GM23338 (cell line): ENCODE measurements around the gene RIPOR3. TPM values are rescaled to one million over a fixed set of nuclear protein-coding genes. Genes with fewer than 3 reads are reported as not detected.

Experiments used
- ATAC-seq: fragments of 200-7000 bp; cut with Tn5 transposase; 3 replicates; pipeline ENCODE4 v1.9.1; 2020
- DNase-seq: peaks from one replicate; pipeline ENCODE4 v3.0.0-alpha.2; 2015; ENCODE audit warnings: low spot score
- H2AFZ ChIP-seq: fragments of 200-600 bp; sonication (generic); 2 replicates; pipeline ENCODE4 v1.8.0; 2016; ENCODE audit warnings: antibody characterized with exemption, mild to moderate bottlenecking, moderate library complexity
- H3F3A ChIP-seq: fragments of 200-600 bp; sonication (generic); replicated peaks from 2 replicates; pipeline ENCODE4 v1.8.0; 2017; ENCODE audit warnings: antibody characterized with exemption, mixed run types, low read depth
- H3K27ac ChIP-seq: fragments of 200-600 bp; sonication (generic); 2 replicates; pipeline ENCODE4 v1.6.1; 2016; ENCODE audit warnings: low read depth
- H3K27me3 ChIP-seq: fragments of 200-600 bp; sonication (generic); 2 replicates; pipeline ENCODE4 v1.8.0; 2016; ENCODE audit warnings: mild to moderate bottlenecking, mixed run types, moderate library complexity; ENCODE audit not compliant: insufficient read depth
- H3K36me3 ChIP-seq: fragments of 200-600 bp; sonication (generic); 2 replicates; pipeline ENCODE4 v1.8.0; 2016; ENCODE audit warnings: mild to moderate bottlenecking; ENCODE audit not compliant: insufficient read depth
- H3K4me1 ChIP-seq: fragments of 200-600 bp; sonication (generic); 2 replicates; pipeline ENCODE4 v1.8.0; 2016; ENCODE audit warnings: mild to moderate bottlenecking, moderate library complexity; ENCODE audit not compliant: insufficient read depth
- H3K4me2 ChIP-seq: fragments of 200-600 bp; sonication (generic); 2 replicates; pipeline ENCODE4 v1.7.1; 2017; ENCODE audit warnings: mixed run types
- H3K4me3 ChIP-seq: fragments of 200-600 bp; sonication (generic); 2 replicates; pipeline ENCODE4 v1.6.1; 2016; ENCODE audit warnings: mixed run types
- H3K79me2 ChIP-seq: fragments of 200-600 bp; sonication (generic); replicated peaks from 2 replicates; pipeline ENCODE4 v1.8.0; 2017; ENCODE audit warnings: mild to moderate bottlenecking; ENCODE audit not compliant: insufficient read depth
- H3K9me2 ChIP-seq: fragments of 200-600 bp; sonication (generic); 2 replicates; pipeline ENCODE4 v1.8.0; 2017; ENCODE audit not compliant: insufficient read depth
- H4K20me1 ChIP-seq: fragments of 200-600 bp; sonication (generic); replicated peaks from 2 replicates; pipeline ENCODE4 v1.8.0; 2017; ENCODE audit warnings: mild to moderate bottlenecking; ENCODE audit not compliant: insufficient read depth
- H3K27ac Mint-ChIP-seq: 2 replicates; pipeline ENCODE4 v1.8.0; 2020; ENCODE audit warnings: inconsistent platforms, mild to moderate bottlenecking, moderate library complexity, mixed read lengths
- H3K27me3 Mint-ChIP-seq: 3 replicates; pipeline ENCODE4 v1.8.0; 2022; ENCODE audit warnings: low read depth, mild to moderate bottlenecking, moderate library complexity, mixed read lengths, inconsistent platforms; ENCODE audit not compliant: insufficient read depth, poor library complexity
- H3K36me3 Mint-ChIP-seq: 3 replicates; pipeline ENCODE4 v1.8.0; 2021; ENCODE audit warnings: low read depth, mild to moderate bottlenecking, inconsistent platforms, moderate library complexity, mixed read lengths
- H3K4me1 Mint-ChIP-seq: 3 replicates; pipeline ENCODE4 v1.8.0; 2020; ENCODE audit warnings: mild to moderate bottlenecking, inconsistent platforms, mixed read lengths
- H3K4me3 Mint-ChIP-seq: 3 replicates; pipeline ENCODE4 v1.8.0; 2021; ENCODE audit warnings: moderate library complexity, mild to moderate bottlenecking, inconsistent platforms, mixed read lengths
- H3K9me3 Mint-ChIP-seq: 3 replicates; pipeline ENCODE4 v1.8.0; 2020; ENCODE audit warnings: moderate library complexity, mild to moderate bottlenecking, inconsistent platforms, mixed read lengths
- CREB1 ChIP-seq: fragments of 250-450 bp; sonication (Bioruptor Pico); IDR thresholded peaks from 2 replicates; pipeline ENCODE4 v1.5.0; 2020; ENCODE audit warnings: low read depth, mild to moderate bottlenecking, moderate library complexity
- ETS1 ChIP-seq: IDR thresholded peaks from 2 replicates; pipeline ENCODE4 v1.6.1; 2016; ENCODE audit warnings: antibody characterized with exemption
- EZH2phosphoT487 ChIP-seq: fragments of 200-600 bp; sonication (generic); IDR thresholded peaks from one replicate; pipeline ENCODE4 v1.8.1; 2018; ENCODE audit warnings: antibody characterized with exemption; ENCODE audit not compliant: unreplicated experiment
- JUNB ChIP-seq: IDR thresholded peaks from one replicate; pipeline ENCODE4 v1.6.1; 2016; ENCODE audit warnings: antibody characterized with exemption; ENCODE audit not compliant: unreplicated experiment
- NANOG ChIP-seq: IDR thresholded peaks from 2 replicates; pipeline ENCODE4 v1.6.1; 2016; ENCODE audit warnings: antibody characterized with exemption, borderline replicate concordance
- POLR2AphosphoS5 ChIP-seq: IDR thresholded peaks from 2 replicates; pipeline ENCODE4 v1.6.1; 2016; ENCODE audit warnings: antibody characterized with exemption, low read depth
- REST ChIP-seq: IDR thresholded peaks from one replicate; pipeline ENCODE4 v1.6.1; 2018; ENCODE audit warnings: antibody characterized with exemption; ENCODE audit not compliant: unreplicated experiment
- STAT1 ChIP-seq: IDR thresholded peaks from one replicate; pipeline ENCODE4 v1.6.1; 2016; ENCODE audit warnings: antibody characterized with exemption; ENCODE audit not compliant: unreplicated experiment
- ZNF114 ChIP-seq: fragments of 250-450 bp; sonication (Bioruptor Pico); IDR thresholded peaks from 2 replicates; pipeline ENCODE4 v1.5.0; 2020; ENCODE audit warnings: mild to moderate bottlenecking, moderate library complexity
- ZNF331 ChIP-seq: fragments of 250-450 bp; sonication (Bioruptor Pico); IDR thresholded peaks from 2 replicates; pipeline ENCODE4 v1.5.0; 2020; ENCODE audit warnings: low read depth, mild to moderate bottlenecking, moderate library complexity
- polyA plus RNA-seq: library from polyadenylated mRNA; unstranded; fragments of >200 nt; fragmentation: Nextera tagmentation; extraction: Ambion mirVana; gene quantifications from 2 replicates; pipeline ENCODE4 v1.2.1, GENCODE V29; 2016
- total RNA-seq: library from RNA; depleted of rRNA; stranded (reverse); fragments of >200 nt; shearing (Covaris generic); gene quantifications from 2 replicates; pipeline ENCODE4 v1.2.3, GENCODE V29; 2014
- TF ChIP-seq, protein P1 (sequence below): fragments of 250-450 bp; sonication (Bioruptor Pico); IDR thresholded peaks from 2 replicates; pipeline ENCODE4 v1.5.0; 2020; ENCODE audit warnings: mild to moderate bottlenecking, moderate library complexity
- TF ChIP-seq, protein P2 (sequence below), 2 experiments: fragments of 200-600 bp in 1 of 2; sonication (generic) in 1 of 2; conservative IDR thresholded peaks; 2 replicates each; pipeline versions ENCODE4 v1.5.1 to v1.6.1; 2016 to 2017; ENCODE audit warnings: antibody characterized with exemption in 2 of 2, low read depth in 2 of 2, mild to moderate bottlenecking in 2 of 2, moderate library complexity in 1 of 2

Gene RIPOR3
- total and polyA plus RNA-seq, 2 experiments from 2014 or later = 4.9 to 6.3 TPM

GRCh38 chr20:50595988-50596693, 95.2 kb downstream of the RIPOR3 start (continued):
- TF ChIP-seq REST (no peak), CREB1 (no peak), NANOG (no peak), POLR2AphosphoS5 (no peak), ZNF114 (CRISPR knock-in tag) (no peak), ZNF331 (no peak), JUNB (no peak)

DNA sequence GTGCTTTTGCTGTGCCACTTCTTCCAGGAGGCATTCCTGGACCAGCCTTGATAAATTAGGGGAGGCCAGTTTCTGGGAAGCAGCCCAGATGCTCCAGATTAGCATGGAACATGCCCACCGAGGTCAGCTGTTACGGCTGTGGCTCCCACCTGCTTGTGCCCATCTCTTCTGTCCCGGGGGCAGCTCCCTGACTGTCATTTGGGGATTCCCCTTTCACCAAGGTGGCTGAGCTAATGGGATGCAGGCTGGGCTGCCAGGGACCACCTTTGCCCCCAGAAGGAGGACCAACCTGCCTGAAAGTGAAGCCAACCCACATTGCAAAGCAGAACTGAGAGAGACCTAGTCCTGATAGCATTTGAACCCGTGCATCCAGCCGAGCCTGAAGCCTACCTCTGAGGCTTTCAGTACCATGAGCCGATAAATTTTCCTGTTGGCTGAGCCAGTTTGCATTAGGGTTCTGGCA, 95.9 kb downstream of the RIPOR3 start:
- Histone ChIP-seq H3F3A (no peaks in the 10 kb centered on the region), H3K4me1 (no peaks in the 10 kb centered on the region), H3K27ac (no peak overlapping the region), H2AFZ (no peak overlapping the region), H3K27me3 (no peaks in the 10 kb centered on the region), H4K20me1 (no peaks in the 10 kb centered on the region; the same call in 1 of the 2 replicates), H3K4me3 (no peak overlapping the region), H3K4me2 (no peak overlapping the region), H3K79me2 (no peaks in the 10 kb centered on the region), H3K9me2 (no peaks in the 10 kb centered on the region), H3K36me3 (no peaks in the 10 kb centered on the region)
- no peaks in the 10 kb centered on the region for H3K36me3 Mint-ChIP-seq
- ATAC-seq (no peak), DNase-seq (no peak)
- H3K4me3 Mint-ChIP-seq = no peak overlapping the region
- H3K27ac Mint-ChIP-seq = no peak overlapping the region
- no peaks in the 10 kb centered on the region for H3K9me3 Mint-ChIP-seq
- H3K27me3 Mint-ChIP-seq = peaks cover 4% of the 10 kb centered on the region
- peaks cover 11% of the 10 kb centered on the region for H3K4me1 Mint-ChIP-seq
- TF ChIP-seq ETS1 (no peak), JUNB (no peak), STAT1 (no peak), CREB1 (no peak), EZH2phosphoT487 (no peak), NANOG (no peak), ZNF114 (CRISPR knock-in tag) (no peak)
- TF ChIP-seq, protein P1, sequence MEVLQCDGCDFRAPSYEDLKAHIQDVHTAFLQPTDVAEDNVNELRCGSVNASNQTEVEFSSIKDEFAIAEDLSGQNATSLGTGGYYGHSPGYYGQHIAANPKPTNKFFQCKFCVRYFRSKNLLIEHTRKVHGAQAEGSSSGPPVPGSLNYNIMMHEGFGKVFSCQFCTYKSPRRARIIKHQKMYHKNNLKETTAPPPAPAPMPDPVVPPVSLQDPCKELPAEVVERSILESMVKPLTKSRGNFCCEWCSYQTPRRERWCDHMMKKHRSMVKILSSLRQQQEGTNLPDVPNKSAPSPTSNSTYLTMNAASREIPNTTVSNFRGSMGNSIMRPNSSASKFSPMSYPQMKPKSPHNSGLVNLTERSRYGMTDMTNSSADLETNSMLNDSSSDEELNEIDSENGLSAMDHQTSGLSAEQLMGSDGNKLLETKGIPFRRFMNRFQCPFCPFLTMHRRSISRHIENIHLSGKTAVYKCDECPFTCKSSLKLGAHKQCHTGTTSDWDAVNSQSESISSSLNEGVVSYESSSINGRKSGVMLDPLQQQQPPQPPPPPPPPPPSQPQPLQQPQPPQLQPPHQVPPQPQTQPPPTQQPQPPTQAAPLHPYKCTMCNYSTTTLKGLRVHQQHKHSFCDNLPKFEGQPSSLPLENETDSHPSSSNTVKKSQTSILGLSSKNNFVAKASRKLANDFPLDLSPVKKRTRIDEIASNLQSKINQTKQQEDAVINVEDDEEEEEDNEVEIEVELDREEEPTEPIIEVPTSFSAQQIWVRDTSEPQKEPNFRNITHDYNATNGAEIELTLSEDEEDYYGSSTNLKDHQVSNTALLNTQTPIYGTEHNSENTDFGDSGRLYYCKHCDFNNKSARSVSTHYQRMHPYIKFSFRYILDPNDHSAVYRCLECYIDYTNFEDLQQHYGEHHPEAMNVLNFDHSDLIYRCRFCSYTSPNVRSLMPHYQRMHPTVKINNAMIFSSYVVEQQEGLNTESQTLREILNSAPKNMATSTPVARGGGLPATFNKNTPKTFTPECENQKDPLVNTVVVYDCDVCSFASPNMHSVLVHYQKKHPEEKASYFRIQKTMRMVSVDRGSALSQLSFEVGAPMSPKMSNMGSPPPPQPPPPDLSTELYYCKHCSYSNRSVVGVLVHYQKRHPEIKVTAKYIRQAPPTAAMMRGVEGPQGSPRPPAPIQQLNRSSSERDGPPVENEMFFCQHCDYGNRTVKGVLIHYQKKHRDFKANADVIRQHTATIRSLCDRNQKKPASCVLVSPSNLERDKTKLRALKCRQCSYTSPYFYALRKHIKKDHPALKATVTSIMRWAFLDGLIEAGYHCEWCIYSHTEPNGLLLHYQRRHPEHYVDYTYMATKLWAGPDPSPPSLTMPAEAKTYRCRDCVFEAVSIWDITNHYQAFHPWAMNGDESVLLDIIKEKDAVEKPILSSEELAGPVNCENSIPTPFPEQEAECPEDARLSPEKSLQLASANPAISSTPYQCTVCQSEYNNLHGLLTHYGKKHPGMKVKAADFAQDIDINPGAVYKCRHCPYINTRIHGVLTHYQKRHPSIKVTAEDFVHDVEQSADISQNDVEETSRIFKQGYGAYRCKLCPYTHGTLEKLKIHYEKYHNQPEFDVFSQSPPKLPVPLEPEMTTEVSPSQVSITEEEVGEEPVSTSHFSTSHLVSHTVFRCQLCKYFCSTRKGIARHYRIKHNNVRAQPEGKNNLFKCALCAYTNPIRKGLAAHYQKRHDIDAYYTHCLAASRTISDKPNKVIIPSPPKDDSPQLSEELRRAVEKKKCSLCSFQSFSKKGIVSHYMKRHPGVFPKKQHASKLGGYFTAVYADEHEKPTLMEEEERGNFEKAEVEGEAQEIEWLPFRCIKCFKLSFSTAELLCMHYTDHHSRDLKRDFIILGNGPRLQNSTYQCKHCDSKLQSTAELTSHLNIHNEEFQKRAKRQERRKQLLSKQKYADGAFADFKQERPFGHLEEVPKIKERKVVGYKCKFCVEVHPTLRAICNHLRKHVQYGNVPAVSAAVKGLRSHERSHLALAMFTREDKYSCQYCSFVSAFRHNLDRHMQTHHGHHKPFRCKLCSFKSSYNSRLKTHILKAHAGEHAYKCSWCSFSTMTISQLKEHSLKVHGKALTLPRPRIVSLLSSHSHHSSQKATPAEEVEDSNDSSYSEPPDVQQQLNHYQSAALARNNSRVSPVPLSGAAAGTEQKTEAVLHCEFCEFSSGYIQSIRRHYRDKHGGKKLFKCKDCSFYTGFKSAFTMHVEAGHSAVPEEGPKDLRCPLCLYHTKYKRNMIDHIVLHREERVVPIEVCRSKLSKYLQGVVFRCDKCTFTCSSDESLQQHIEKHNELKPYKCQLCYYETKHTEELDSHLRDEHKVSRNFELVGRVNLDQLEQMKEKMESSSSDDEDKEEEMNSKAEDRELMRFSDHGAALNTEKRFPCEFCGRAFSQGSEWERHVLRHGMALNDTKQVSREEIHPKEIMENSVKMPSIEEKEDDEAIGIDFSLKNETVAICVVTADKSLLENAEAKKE (CRISPR knock-in tag) = no peak
- TF ChIP-seq, protein P2, sequence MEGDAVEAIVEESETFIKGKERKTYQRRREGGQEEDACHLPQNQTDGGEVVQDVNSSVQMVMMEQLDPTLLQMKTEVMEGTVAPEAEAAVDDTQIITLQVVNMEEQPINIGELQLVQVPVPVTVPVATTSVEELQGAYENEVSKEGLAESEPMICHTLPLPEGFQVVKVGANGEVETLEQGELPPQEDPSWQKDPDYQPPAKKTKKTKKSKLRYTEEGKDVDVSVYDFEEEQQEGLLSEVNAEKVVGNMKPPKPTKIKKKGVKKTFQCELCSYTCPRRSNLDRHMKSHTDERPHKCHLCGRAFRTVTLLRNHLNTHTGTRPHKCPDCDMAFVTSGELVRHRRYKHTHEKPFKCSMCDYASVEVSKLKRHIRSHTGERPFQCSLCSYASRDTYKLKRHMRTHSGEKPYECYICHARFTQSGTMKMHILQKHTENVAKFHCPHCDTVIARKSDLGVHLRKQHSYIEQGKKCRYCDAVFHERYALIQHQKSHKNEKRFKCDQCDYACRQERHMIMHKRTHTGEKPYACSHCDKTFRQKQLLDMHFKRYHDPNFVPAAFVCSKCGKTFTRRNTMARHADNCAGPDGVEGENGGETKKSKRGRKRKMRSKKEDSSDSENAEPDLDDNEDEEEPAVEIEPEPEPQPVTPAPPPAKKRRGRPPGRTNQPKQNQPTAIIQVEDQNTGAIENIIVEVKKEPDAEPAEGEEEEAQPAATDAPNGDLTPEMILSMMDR (conservative IDR thresholded peaks at IDR 0.05; ENCODE audit: low read depth in 2 of 2) = no peak
